ENCODE measurements around the gene CDC42BPA. TPM values are rescaled to one million over a fixed set of nuclear protein-coding genes. Genes with fewer than 3 reads are reported as not detected.

The CDC42BPA gene
- total and polyA plus RNA-seq, 2 of the 8 experiments (the other 6 are each of a cell fraction or from before 2014, with no cell fraction given), result 7.1 to 28.5 TPM

DNA sequence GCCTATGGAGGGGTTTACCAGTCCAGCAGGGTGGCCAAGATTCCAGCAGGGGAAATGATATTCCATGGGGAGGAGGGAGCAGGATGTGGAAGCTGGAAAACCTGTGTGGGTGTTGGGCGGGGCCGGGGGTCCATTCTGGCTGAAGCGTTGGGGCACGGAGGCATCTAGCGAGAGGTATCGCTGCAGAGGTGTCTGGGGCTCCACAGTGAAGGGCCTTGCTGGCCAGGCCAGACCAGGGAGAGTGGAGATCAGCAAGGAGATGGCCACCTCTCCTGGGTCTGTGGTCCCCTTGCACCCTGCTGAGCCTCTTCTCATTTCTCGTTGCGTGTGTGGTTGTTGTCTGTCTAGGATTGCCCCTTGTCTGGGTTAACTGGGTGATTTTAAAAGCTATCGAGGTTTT, 372.0 kb downstream of the CDC42BPA start (continued):
- TF ChIP-seq, protein P1, sequence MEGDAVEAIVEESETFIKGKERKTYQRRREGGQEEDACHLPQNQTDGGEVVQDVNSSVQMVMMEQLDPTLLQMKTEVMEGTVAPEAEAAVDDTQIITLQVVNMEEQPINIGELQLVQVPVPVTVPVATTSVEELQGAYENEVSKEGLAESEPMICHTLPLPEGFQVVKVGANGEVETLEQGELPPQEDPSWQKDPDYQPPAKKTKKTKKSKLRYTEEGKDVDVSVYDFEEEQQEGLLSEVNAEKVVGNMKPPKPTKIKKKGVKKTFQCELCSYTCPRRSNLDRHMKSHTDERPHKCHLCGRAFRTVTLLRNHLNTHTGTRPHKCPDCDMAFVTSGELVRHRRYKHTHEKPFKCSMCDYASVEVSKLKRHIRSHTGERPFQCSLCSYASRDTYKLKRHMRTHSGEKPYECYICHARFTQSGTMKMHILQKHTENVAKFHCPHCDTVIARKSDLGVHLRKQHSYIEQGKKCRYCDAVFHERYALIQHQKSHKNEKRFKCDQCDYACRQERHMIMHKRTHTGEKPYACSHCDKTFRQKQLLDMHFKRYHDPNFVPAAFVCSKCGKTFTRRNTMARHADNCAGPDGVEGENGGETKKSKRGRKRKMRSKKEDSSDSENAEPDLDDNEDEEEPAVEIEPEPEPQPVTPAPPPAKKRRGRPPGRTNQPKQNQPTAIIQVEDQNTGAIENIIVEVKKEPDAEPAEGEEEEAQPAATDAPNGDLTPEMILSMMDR (IDR thresholded peaks at IDR 0.05; ENCODE audit: control extremely low read depth in 1 of 3, insufficient read depth in 1 of 3, low read depth in 1 of 3, low read length in 3 of 3), result no peak
- TF ChIP-seq BCL11A (IDR thresholded peaks at IDR 0.05; ENCODE audit: low read depth in 2 of 2, low read length in 2 of 2) (no peak), SP2 (IDR thresholded peaks at IDR 0.05; ENCODE audit: low read length) (no peak), RAD21 (IDR thresholded peaks at IDR 0.05 in 1 of 2, conservative IDR thresholded peaks at IDR 0.05 in 1 of 2; ENCODE audit: low read depth in 2 of 2, low read length in 2 of 2) (no peak), CREB1 (IDR thresholded peaks at IDR 0.05) (no peak)

Measured in H1 (cell line).